Left lung (tissue), 10 donors: ENCODE measurements around the gene WSCD2. TPM values are rescaled to one million over a fixed set of nuclear protein-coding genes. Genes with fewer than 3 reads are reported as not detected.

Source experiments
- ATAC-seq: fragments of 200-7000 bp; cut with Tn5 transposase; one replicate; pipeline ENCODE4 v1.9.1; 2020; ENCODE audit warnings: moderate library complexity
- DNase-seq, 4 donors: peaks; one replicate each; pipeline ENCODE4 v3.0.0-alpha.2; 2013 to 2020
- H3K27ac ChIP-seq, 2 donors: fragments of 200-600 bp; sonication (generic) in 1 of 2; one replicate each; pipeline versions ENCODE4 v1.5.0 to v1.8.0; 2020 to 2021
- H3K27me3 ChIP-seq, 2 donors: fragments of 200-600 bp; sonication (generic) in 1 of 2; one replicate each; pipeline versions ENCODE4 v1.5.0 to v1.8.0; 2020 to 2021
- H3K36me3 ChIP-seq, 2 donors: fragments of 200-600 bp; sonication (generic) in 1 of 2; one replicate each; pipeline versions ENCODE4 v1.5.0 to v1.8.0; 2020 to 2021
- H3K4me1 ChIP-seq, 2 donors: fragments of 200-600 bp; one replicate each; pipeline ENCODE4 v1.8.0; 2021
- H3K4me3 ChIP-seq, 2 donors: fragments of 200-600 bp; sonication (generic) in 1 of 2; one replicate each; pipeline versions ENCODE4 v1.5.0 to v1.8.0; 2020 to 2021; ENCODE audit warnings: mild to moderate bottlenecking in 1 of 2
- H3K9me3 ChIP-seq, 2 donors: fragments of 200-600 bp; sonication (generic) in 1 of 2; one replicate each; pipeline versions ENCODE4 v1.5.0 to v1.8.0; 2020 to 2021
- CTCF ChIP-seq, 2 donors: fragments of 200-600 bp; sonication (generic) in 1 of 2; IDR thresholded peaks; one replicate each; pipeline versions ENCODE4 v1.5.0 to v1.8.0; 2021; ENCODE audit warnings: antibody characterized with exemption in 2 of 2
- intact Hi-C, 2 donors: fragments of 100-400 bp; cut with DNase I; formaldehyde crosslinking; loops; one replicate each; pipeline versions ENCODE4 v1.11.2 to v1.14.2; 2022
- polyA plus RNA-seq, 6 donors: library from polyadenylated mRNA; unstranded; fragments of 120-200 nt; gene quantifications; one replicate each; pipeline ENCODE4 v1.2.1, GENCODE V29; 2013; ENCODE audit not compliant: insufficient read length in 6 of 6
- total RNA-seq, 2 donors: library from RNA; stranded (reverse); fragmentation: NEBNext Ultra II Directional; extraction: Animal tissue kit (Norgen Biotek cat#: 25700); gene quantifications; one replicate each; pipeline ENCODE4 v1.2.1, GENCODE V29; 2021
- donor health status: DM: no; HTN: yes; CAD: no.
- donor health status: DM: no; HTN: no; CAD: no.

WSCD2 gene
- total and polyA plus RNA-seq, 8 donors: 0.29 to 1.3 (median 0.47) TPM

GRCh38 chr12:108193917-108194316, 64.8 kb downstream of the WSCD2 start:
- intact Hi-C loops: no loop called here
- H3K4me3 ChIP-seq: no peak overlapping the region
- no peaks in the 10 kb centered on the region for H3K36me3 ChIP-seq
- H3K9me3 ChIP-seq: no peaks in the 10 kb centered on the region
- TF ChIP-seq CTCF (IDR thresholded peaks at IDR 0.05): peak; percentile 70 to 72
- H3K27me3 ChIP-seq: no peaks in the 10 kb centered on the region
- ATAC-seq (peak; percentile 52), DNase-seq (peak in 1 of 4 donors; percentile 19)
- H3K27ac ChIP-seq: no peak overlapping the region
- H3K4me1 ChIP-seq: no peaks in the 10 kb centered on the region

- Histone ChIP-seq H3K27me3 (no peaks in the 10 kb centered on the region), H3K4me1 (no peaks in the 10 kb centered on the region), H3K36me3 (no peaks in the 10 kb centered on the region), H3K4me3 (no peak overlapping the region), H3K9me3 (no peaks in the 10 kb centered on the region), H3K27ac (no peak overlapping the region)
- DNase-seq (no peak), ATAC-seq (no peak)
- no peak for TF ChIP-seq CTCF (IDR thresholded peaks at IDR 0.05)
- intact Hi-C loops: no loop called here
Observed at GRCh38 chr12:108194585-108194984, 65.5 kb downstream of the WSCD2 start.

- no peak for TF ChIP-seq CTCF (IDR thresholded peaks at IDR 0.05)
Observed at GRCh38 chr12:108196319-108196718, 67.2 kb downstream of the WSCD2 start.

GRCh38 chr12:108196921-108197320, 67.8 kb downstream of the WSCD2 start:
- no peak for TF ChIP-seq CTCF (IDR thresholded peaks at IDR 0.05)

More at GRCh38 chr12:108196319-108196718, 67.2 kb downstream of the WSCD2 start:
- Histone ChIP-seq H3K4me1 (no peaks in the 10 kb centered on the region), H3K4me3 (no peak overlapping the region), H3K27me3 (no peaks in the 10 kb centered on the region), H3K27ac (no peak overlapping the region), H3K9me3 (no peaks in the 10 kb centered on the region), H3K36me3 (no peaks in the 10 kb centered on the region)
- no peak for ATAC-seq
- intact Hi-C loops: no loop called here
- DNase-seq: no peak

GRCh38 chr12:108198043-108198442, 69.0 kb downstream of the WSCD2 start:
- intact Hi-C loops: no loop called here
- Histone ChIP-seq H3K4me1 (no peaks in the 10 kb centered on the region), H3K27ac (no peak overlapping the region), H3K27me3 (peaks cover 0 to 9% of the 10 kb centered on the region in 2 donors), H3K4me3 (no peak overlapping the region), H3K36me3 (no peaks in the 10 kb centered on the region), H3K9me3 (peaks cover 0 to under 1% of the 10 kb centered on the region in 2 donors)
- ATAC-seq: no peak
- DNase-seq: no peak
- no peak for TF ChIP-seq CTCF (IDR thresholded peaks at IDR 0.05)

More at GRCh38 chr12:108196921-108197320, 67.8 kb downstream of the WSCD2 start:
- Histone ChIP-seq H3K36me3 (no peaks in the 10 kb centered on the region), H3K9me3 (no peaks in the 10 kb centered on the region), H3K27ac (no peak overlapping the region), H3K4me3 (no peak overlapping the region), H3K4me1 (no peaks in the 10 kb centered on the region), H3K27me3 (peaks cover 0 to 4% of the 10 kb centered on the region in 2 donors)
- no peak for ATAC-seq
- intact Hi-C loops: no loop called here
- no peak for DNase-seq
